H9 (cell line): ENCODE results near the gene ELFN1. TPM values are rescaled to one million over a fixed set of nuclear protein-coding genes. Genes with fewer than 3 reads are reported as not detected.

Experiments used
- DNase-seq: peaks from one replicate; pipeline ENCODE4 v3.0.0-alpha.2; 2017
- H2AFZ ChIP-seq: one replicate; pipeline ENCODE4 v1.6.1; 2013; ENCODE audit warnings: mild to moderate bottlenecking, low read length, control low read depth, moderate library complexity
- H2AK5ac ChIP-seq: 2 replicates; pipeline ENCODE4 v1.6.1; 2013; ENCODE audit warnings: low read length, control low read depth, mixed read lengths; ENCODE audit not compliant: insufficient read length
- H2BK120ac ChIP-seq: one replicate; pipeline ENCODE4 v1.6.1; 2013; ENCODE audit warnings: low read depth, mild to moderate bottlenecking, low read length, control low read depth, inconsistent platforms; ENCODE audit not compliant: poor library complexity, severe bottlenecking
- H2BK12ac ChIP-seq: 2 replicates; pipeline ENCODE4 v1.6.1; 2013; ENCODE audit warnings: low read length, control low read depth, mixed read lengths, low read depth; ENCODE audit not compliant: insufficient read length
- H2BK15ac ChIP-seq: 2 replicates; pipeline ENCODE4 v1.6.1; 2013; ENCODE audit warnings: low read depth, low read length, control low read depth
- H2BK20ac ChIP-seq: one replicate; pipeline ENCODE4 v1.6.1; 2013; ENCODE audit warnings: low read depth, mild to moderate bottlenecking, low read length, control low read depth, inconsistent platforms; ENCODE audit not compliant: poor library complexity, severe bottlenecking
- H2BK5ac ChIP-seq: 2 replicates; pipeline ENCODE4 v1.6.1; 2013; ENCODE audit warnings: low read length, control low read depth, mixed read lengths; ENCODE audit not compliant: insufficient read length
- H3K14ac ChIP-seq: 2 replicates; pipeline ENCODE4 v1.6.1; 2013; ENCODE audit warnings: low read length, control low read depth; ENCODE audit not compliant: insufficient read depth
- H3K18ac ChIP-seq: 2 replicates; pipeline ENCODE4 v1.6.1; 2013; ENCODE audit warnings: low read depth, mild to moderate bottlenecking, mixed read lengths, low read length, control low read depth; ENCODE audit not compliant: insufficient read length
- H3K23ac ChIP-seq: 2 replicates; pipeline ENCODE4 v1.6.1; 2013; ENCODE audit warnings: low read length, control low read depth, mixed read lengths, low read depth; ENCODE audit not compliant: insufficient read length
- H3K23me2 ChIP-seq: 2 replicates; pipeline ENCODE4 v1.6.1; 2013; ENCODE audit warnings: low read depth, mild to moderate bottlenecking, mixed read lengths, low read length, control low read depth; ENCODE audit not compliant: insufficient read length, poor library complexity, severe bottlenecking
- H3K27ac ChIP-seq: 2 replicates; pipeline ENCODE4 v1.5.1; 2013; ENCODE audit warnings: low read length, control low read depth, mixed read lengths, low read depth; ENCODE audit not compliant: insufficient read length
- H3K27me3 ChIP-seq: 2 replicates; pipeline ENCODE4 v1.6.1; 2013; ENCODE audit warnings: low read length, control low read depth, inconsistent platforms; ENCODE audit not compliant: insufficient read depth
- H3K4ac ChIP-seq: 2 replicates; pipeline ENCODE4 v1.6.1; 2013; ENCODE audit warnings: low read depth, mild to moderate bottlenecking, control low read depth, inconsistent platforms, low read length, moderate library complexity
- H3K4me1 ChIP-seq: 2 replicates; pipeline ENCODE4 v1.6.1; 2013; ENCODE audit warnings: low read length, control low read depth, inconsistent platforms; ENCODE audit not compliant: insufficient read depth
- H3K4me2 ChIP-seq: 2 replicates; pipeline ENCODE4 v1.6.1; 2013; ENCODE audit warnings: low read length, control low read depth, mixed read lengths; ENCODE audit not compliant: insufficient read length, insufficient read depth
- H3K56ac ChIP-seq: 2 replicates; pipeline ENCODE4 v1.6.1; 2013; ENCODE audit warnings: low read depth, mild to moderate bottlenecking, mixed read lengths, low read length, control low read depth; ENCODE audit not compliant: insufficient read length
- H3K79me1 ChIP-seq: 2 replicates; pipeline ENCODE4 v1.6.1; 2013; ENCODE audit warnings: low read depth, mild to moderate bottlenecking, moderate library complexity, low read length, control low read depth, inconsistent platforms; ENCODE audit not compliant: insufficient read depth, poor library complexity, severe bottlenecking
- H3K79me2 ChIP-seq: 2 replicates; pipeline ENCODE4 v1.6.1; 2013; ENCODE audit warnings: low read length, control low read depth, inconsistent platforms; ENCODE audit not compliant: insufficient read depth
- H3K9ac ChIP-seq: 2 replicates; pipeline ENCODE4 v1.6.1; 2013; ENCODE audit warnings: low read length, control low read depth, mixed read lengths; ENCODE audit not compliant: insufficient read length; ENCODE audit errors: extremely low read depth
- H3K9me3 ChIP-seq: one replicate; pipeline ENCODE4 v1.6.1; 2013; ENCODE audit warnings: low read depth, low read length, inconsistent platforms; ENCODE audit not compliant: control insufficient read depth
- H3T11ph ChIP-seq: one replicate; pipeline ENCODE4 v1.6.1; 2013; ENCODE audit warnings: mild to moderate bottlenecking, low read length, control low read depth, inconsistent platforms
- H4K20me1 ChIP-seq: one replicate; pipeline ENCODE4 v1.6.1; 2013; ENCODE audit not compliant: control insufficient read depth, insufficient read length, insufficient read depth
- H4K5ac ChIP-seq: 2 replicates; pipeline ENCODE4 v1.6.1; 2013; ENCODE audit warnings: low read depth, mild to moderate bottlenecking, mixed read lengths, low read length, control low read depth; ENCODE audit not compliant: insufficient read length
- H4K8ac ChIP-seq: replicated peaks from 2 replicates; pipeline ENCODE4 v1.6.1; 2013; ENCODE audit warnings: low read length, control low read depth, mixed read lengths, low read depth; ENCODE audit not compliant: insufficient read length
- H4K91ac ChIP-seq: 2 replicates; pipeline ENCODE4 v1.6.1; 2013; ENCODE audit warnings: low read depth, mild to moderate bottlenecking, moderate library complexity, mixed read lengths, low read length, control low read depth; ENCODE audit not compliant: insufficient read length
- H3K27ac Mint-ChIP-seq, 3 experiments: 2 replicates in 2 of 3; 3 replicates in 1 of 3; pipeline ENCODE4 v1.8.0; 2020 to 2021; ENCODE audit warnings: mixed read lengths in 3 of 3, mild to moderate bottlenecking in 1 of 3, moderate library complexity in 1 of 3
- H3K27me3 Mint-ChIP-seq: 2 replicates; pipeline ENCODE4 v1.8.0; 2021; ENCODE audit warnings: low read depth, mild to moderate bottlenecking, moderate library complexity, mixed read lengths
- H3K36me3 Mint-ChIP-seq, 3 experiments: 2 replicates in 2 of 3; 3 replicates in 1 of 3; pipeline ENCODE4 v1.8.0; 2020 to 2021; ENCODE audit warnings: low read depth in 3 of 3, mixed read lengths in 3 of 3; ENCODE audit not compliant: insufficient read depth in 1 of 3
- H3K4me1 Mint-ChIP-seq, 2 experiments: 2 replicates each; pipeline ENCODE4 v1.8.0; 2020; ENCODE audit warnings: mixed read lengths in 2 of 2
- H3K4me3 Mint-ChIP-seq, 2 experiments: 2 replicates in 1 of 2; 3 replicates in 1 of 2; pipeline ENCODE4 v1.8.0; 2020 to 2021; ENCODE audit warnings: mild to moderate bottlenecking in 2 of 2, mixed read lengths in 2 of 2, moderate library complexity in 1 of 2
- H3K9me3 Mint-ChIP-seq, 2 experiments: 2 replicates in 1 of 2; 3 replicates in 1 of 2; pipeline ENCODE4 v1.8.0; 2020; ENCODE audit warnings: mild to moderate bottlenecking in 2 of 2, mixed read lengths in 2 of 2, moderate library complexity in 1 of 2
- CTCF ChIP-seq: fragments of 200-600 bp; sonication (generic); conservative IDR thresholded peaks from 3 replicates; pipeline ENCODE4 v1.8.0; 2021; ENCODE audit warnings: antibody characterized with exemption, mild to moderate bottlenecking
- WGBS: extraction: QIAGEN DNeasy Blood & Tissue Kit; methylation state at CpG from one replicate; pipeline ENCODE4 v1.1.7; 2013; ENCODE audit warnings: missing lambda C conversion rate, low lambda C conversion rate, mixed read lengths; ENCODE audit not compliant: insufficient read length; ENCODE audit errors: extremely low coverage; 5-methylcytosine and 5-hydroxymethylcytosine counted together
- total RNA-seq: library from RNA; stranded (reverse); gene quantifications from 2 replicates; pipeline ENCODE4 v1.2.1, GENCODE V29; 2021

The ELFN1 gene
- total RNA-seq, 1 experiment from 2014 or later, result 3.7 TPM

GRCh38 chr7:1674161-1675035 is 4.3 kb downstream of the ELFN1 start:
- Histone ChIP-seq H3K23ac (no peak overlapping the region), H3K4me1 (no peaks in the 10 kb centered on the region), H2AFZ (no peak overlapping the region), H3K56ac (no peak overlapping the region), H3K79me1 (no peaks in the 10 kb centered on the region), H3K27ac (no peak overlapping the region), H4K8ac (no peak overlapping the region), H3K9me3 (no peaks in the 10 kb centered on the region), H2AK5ac (no peak overlapping the region), H4K20me1 (no peaks in the 10 kb centered on the region), H2BK120ac (no peak overlapping the region), H3K4ac (no peak overlapping the region), H3K27me3 (peaks cover 9% of the 10 kb centered on the region; the same call in 1 of the 2 replicates), H4K5ac (no peak overlapping the region), H3K23me2 (peaks cover 2% of the 10 kb centered on the region), H4K91ac (no peak overlapping the region), H2BK5ac (no peak overlapping the region), H2BK15ac (no peak overlapping the region), H3K9ac (no peak overlapping the region), H3K14ac (no peak overlapping the region), H3K18ac (no peak overlapping the region), H3T11ph (no peak overlapping the region), H2BK20ac (no peak overlapping the region), H3K4me2 (no peak overlapping the region), H2BK12ac (no peak overlapping the region), H3K79me2 (no peaks in the 10 kb centered on the region)
- Mint-ChIP-seq H3K27me3 (peaks cover 59% of the 10 kb centered on the region), H3K4me3 (no peak overlapping the region), H3K4me1 (peaks cover 0 to 7% of the 10 kb centered on the region in 2 experiments; a peak in 1 of 4 replicates), H3K27ac (no peak overlapping the region), H3K9me3 (no peaks in the 10 kb centered on the region), H3K36me3 (0 out of 7 replicates have a peak, but pooled peaks cover 0 to 2% (median 0%) of the 10 kb centered on the region in 3 experiments)
- DNase-seq, result no peak
- WGBS, result no CpG with 5 or more reads among the region's 21 CpGs
- TF ChIP-seq CTCF, result no peak
